ENCODE data around the gene ZNF618. TPM values are rescaled to one million over a fixed set of nuclear protein-coding genes. Genes with fewer than 3 reads are reported as not detected.

ZNF618 gene
- polyA plus RNA-seq, 3 donors: 0.53 to 1.9 (median 0.78) TPM

DNA sequence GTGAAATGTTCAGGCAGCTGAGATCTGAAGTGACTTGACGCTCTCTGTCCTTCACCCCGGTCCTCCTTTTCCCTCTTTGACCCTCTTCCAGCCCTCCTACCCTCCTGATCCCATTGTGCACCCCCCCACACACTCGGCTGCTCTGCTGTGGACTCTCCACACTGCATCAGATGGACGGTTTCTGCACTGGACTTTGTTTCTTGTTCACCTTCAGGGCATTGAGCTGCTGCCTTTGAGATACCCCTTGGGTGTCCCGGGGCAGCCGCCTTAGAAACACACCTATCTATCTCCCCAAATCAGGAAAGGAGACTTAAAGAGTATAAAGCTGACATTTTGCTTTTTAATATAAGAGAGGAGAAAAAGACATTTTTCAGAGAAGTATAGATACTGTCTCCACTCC lies 174.5 kb downstream of the ZNF618 start:
- H4K20me1 ChIP-seq (ENCODE audit: insufficient read depth, low read length): no peaks in the 10 kb centered on the region
- H3K4me3 ChIP-seq (replicated peaks in 1 of 3; ENCODE audit: low read depth in 2 of 3, low read length in 3 of 3): no peak overlapping the region
- no peak overlapping the region for H3K9ac ChIP-seq (ENCODE audit: insufficient read depth, low read length, poor library complexity, severe bottlenecking)
- H3K4me1 ChIP-seq (ENCODE audit: control insufficient read depth in 1 of 2, insufficient read depth in 2 of 2, low read length in 2 of 2): no peaks in the 10 kb centered on the region
- TF ChIP-seq, protein P1, sequence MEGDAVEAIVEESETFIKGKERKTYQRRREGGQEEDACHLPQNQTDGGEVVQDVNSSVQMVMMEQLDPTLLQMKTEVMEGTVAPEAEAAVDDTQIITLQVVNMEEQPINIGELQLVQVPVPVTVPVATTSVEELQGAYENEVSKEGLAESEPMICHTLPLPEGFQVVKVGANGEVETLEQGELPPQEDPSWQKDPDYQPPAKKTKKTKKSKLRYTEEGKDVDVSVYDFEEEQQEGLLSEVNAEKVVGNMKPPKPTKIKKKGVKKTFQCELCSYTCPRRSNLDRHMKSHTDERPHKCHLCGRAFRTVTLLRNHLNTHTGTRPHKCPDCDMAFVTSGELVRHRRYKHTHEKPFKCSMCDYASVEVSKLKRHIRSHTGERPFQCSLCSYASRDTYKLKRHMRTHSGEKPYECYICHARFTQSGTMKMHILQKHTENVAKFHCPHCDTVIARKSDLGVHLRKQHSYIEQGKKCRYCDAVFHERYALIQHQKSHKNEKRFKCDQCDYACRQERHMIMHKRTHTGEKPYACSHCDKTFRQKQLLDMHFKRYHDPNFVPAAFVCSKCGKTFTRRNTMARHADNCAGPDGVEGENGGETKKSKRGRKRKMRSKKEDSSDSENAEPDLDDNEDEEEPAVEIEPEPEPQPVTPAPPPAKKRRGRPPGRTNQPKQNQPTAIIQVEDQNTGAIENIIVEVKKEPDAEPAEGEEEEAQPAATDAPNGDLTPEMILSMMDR (IDR thresholded peaks at IDR 0.05): no peak
- Mint-ChIP-seq H3K4me1 (no peaks in the 10 kb centered on the region), H3K27me3 (ENCODE audit: low read depth in 3 of 3) (peaks cover 0 to 2% (median 0%) of the 10 kb centered on the region in 3 donors), H3K36me3 (peaks cover 20 to 32% of the 10 kb centered on the region in 2 donors), H3K27ac (no peak overlapping the region), H3K4me3 (no peak overlapping the region), H3K9me3 (no peaks in the 10 kb centered on the region)
- peaks cover 15 to 29% of the 10 kb centered on the region in 2 donors for H3K36me3 ChIP-seq (replicated peaks in 1 of 2; ENCODE audit: control insufficient read depth in 1 of 2, insufficient read depth in 2 of 2, low read length in 2 of 2)
- intact Hi-C loops (cut with micrococcal nuclease): no loop called here
- H3K27me3 ChIP-seq (ENCODE audit: control insufficient read depth in 2 of 2, insufficient read depth in 2 of 2, low read length in 2 of 2): no peaks in the 10 kb centered on the region
- H3K9me3 ChIP-seq (replicated peaks in 1 of 2; ENCODE audit: control insufficient read depth in 1 of 2, insufficient read depth in 1 of 2, low read length in 2 of 2): no peaks in the 10 kb centered on the region
- no peak overlapping the region for H3K4me2 ChIP-seq (replicated peaks; ENCODE audit: extremely low read depth, low read length, poor library complexity, severe bottlenecking)
- 90% methylated on average over 2 of the region's 6 CpGs for WGBS (ENCODE audit: insufficient coverage)
- no peak overlapping the region for H3K27ac ChIP-seq (ENCODE audit: low read depth in 1 of 2, low read length in 2 of 2)
- H2AFZ ChIP-seq (ENCODE audit: insufficient read depth, low read depth, low read length, poor library complexity, severe bottlenecking): no peak overlapping the region
- no peaks in the 10 kb centered on the region for H3K79me2 ChIP-seq (ENCODE audit: insufficient read depth, low read length)
- no peak for DNase-seq

DNA sequence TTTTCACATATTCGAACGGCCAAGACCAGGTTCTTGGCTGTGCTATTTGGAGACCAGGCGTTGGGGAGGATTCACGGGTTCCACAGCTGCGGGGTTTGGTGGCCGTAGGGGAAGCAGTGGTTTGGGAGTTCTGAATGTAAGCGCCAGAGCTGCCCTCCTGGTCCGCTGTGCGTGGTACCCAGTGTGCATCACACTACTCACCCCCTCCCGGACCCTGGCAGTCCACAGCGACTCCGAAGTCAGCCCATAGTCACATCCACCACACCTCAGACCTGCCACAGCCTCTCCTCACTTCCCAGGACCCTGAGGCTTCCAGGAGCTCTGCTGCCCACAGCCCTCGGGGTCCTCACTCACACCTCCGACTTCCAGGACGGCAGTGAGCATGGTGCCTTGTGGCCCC lies 175.2 kb downstream of the ZNF618 start:
- 100% methylated on average over 9 of the region's 15 CpGs for WGBS (ENCODE audit: insufficient coverage)
- Histone ChIP-seq H3K27ac (ENCODE audit: low read depth in 1 of 2, low read length in 2 of 2) (no peak overlapping the region), H3K27me3 (ENCODE audit: control insufficient read depth in 2 of 2, insufficient read depth in 2 of 2, low read length in 2 of 2) (no peaks in the 10 kb centered on the region), H3K4me2 (replicated peaks; ENCODE audit: extremely low read depth, low read length, poor library complexity, severe bottlenecking) (no peak overlapping the region), H3K9ac (ENCODE audit: insufficient read depth, low read length, poor library complexity, severe bottlenecking) (no peak overlapping the region), H3K9me3 (replicated peaks in 1 of 2; ENCODE audit: control insufficient read depth in 1 of 2, insufficient read depth in 1 of 2, low read length in 2 of 2) (no peaks in the 10 kb centered on the region), H3K79me2 (ENCODE audit: insufficient read depth, low read length) (no peaks in the 10 kb centered on the region), H3K36me3 (replicated peaks in 1 of 2; ENCODE audit: control insufficient read depth in 1 of 2, insufficient read depth in 2 of 2, low read length in 2 of 2) (peaks cover 15 to 29% of the 10 kb centered on the region in 2 donors), H4K20me1 (ENCODE audit: insufficient read depth, low read length) (no peaks in the 10 kb centered on the region), H2AFZ (ENCODE audit: insufficient read depth, low read depth, low read length, poor library complexity, severe bottlenecking) (no peak overlapping the region), H3K4me3 (replicated peaks in 1 of 3; ENCODE audit: low read depth in 2 of 3, low read length in 3 of 3) (no peak overlapping the region), H3K4me1 (ENCODE audit: control insufficient read depth in 1 of 2, insufficient read depth in 2 of 2, low read length in 2 of 2) (no peaks in the 10 kb centered on the region)
- H3K27me3 Mint-ChIP-seq (ENCODE audit: low read depth in 3 of 3): peaks cover 0 to 2% (median 0%) of the 10 kb centered on the region in 3 donors
- TF ChIP-seq, protein P1 (IDR thresholded peaks at IDR 0.05): no peak
- H3K36me3 Mint-ChIP-seq: peaks cover 20 to 32% of the 10 kb centered on the region in 2 donors
- no peak overlapping the region for H3K27ac Mint-ChIP-seq
- no peak overlapping the region for H3K4me3 Mint-ChIP-seq
- no peak for DNase-seq
- H3K4me1 Mint-ChIP-seq: no peaks in the 10 kb centered on the region
- intact Hi-C loops (cut with micrococcal nuclease): no loop called here
- no peaks in the 10 kb centered on the region for H3K9me3 Mint-ChIP-seq

Measured in CD14-positive monocyte (primary cell).